COR-L47 (cell line): ENCODE measurements around the gene DFFA.
A peak's percentile ranks its signal among the peaks of the same experiment; 100 is the strongest.
"Not testable (repeated sequence)": the region's sequence is repeated elsewhere in the genome, so short reads cannot be mapped to it uniquely, and the experiment has no call there.

Source experiments
- DNase-seq: peaks from one replicate; lab custom pipeline; 2025; lab: John Stamatoyannopoulos, UW

DFFA gene

DNA sequence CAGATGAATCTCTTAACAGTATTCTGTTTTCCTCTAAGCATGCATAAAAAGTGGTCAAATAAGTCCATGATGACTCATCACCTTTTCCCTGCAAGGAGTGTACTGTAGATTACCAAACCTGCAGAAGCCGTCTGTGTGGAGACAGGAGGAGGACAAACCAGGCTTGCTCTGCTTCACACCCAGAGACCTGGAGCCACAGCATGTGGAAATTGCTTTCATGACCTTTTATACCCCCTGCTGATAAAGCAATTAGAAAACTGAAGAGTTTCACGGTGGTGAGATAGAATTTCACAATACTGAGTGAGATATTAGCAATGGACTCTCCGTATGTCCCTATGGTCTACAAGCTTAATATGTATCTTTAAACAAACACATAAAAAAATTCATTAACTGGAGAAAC, 13.1 kb downstream of the DFFA start:
- DNase-seq = no peak

DNA sequence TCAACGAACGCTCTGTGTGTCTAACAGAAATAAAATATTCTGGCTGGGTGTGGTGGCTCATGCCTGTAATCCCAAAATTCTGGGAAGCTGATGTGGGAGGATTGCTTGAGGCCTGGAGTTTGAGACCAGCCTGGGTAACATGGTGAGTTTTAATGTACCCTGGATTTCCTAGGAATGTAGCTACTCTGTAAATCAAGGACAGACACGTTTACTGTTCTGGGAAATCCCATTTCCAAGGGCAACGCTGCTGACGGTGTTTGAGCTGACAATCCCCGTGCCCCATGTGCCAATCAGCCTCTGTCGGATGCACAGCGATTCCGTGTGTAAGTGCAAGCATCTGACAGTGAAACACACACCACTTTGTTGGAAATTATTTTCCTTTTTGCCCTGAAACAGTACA, 14.5 kb downstream of the DFFA start:
- no peak for DNase-seq

DNA sequence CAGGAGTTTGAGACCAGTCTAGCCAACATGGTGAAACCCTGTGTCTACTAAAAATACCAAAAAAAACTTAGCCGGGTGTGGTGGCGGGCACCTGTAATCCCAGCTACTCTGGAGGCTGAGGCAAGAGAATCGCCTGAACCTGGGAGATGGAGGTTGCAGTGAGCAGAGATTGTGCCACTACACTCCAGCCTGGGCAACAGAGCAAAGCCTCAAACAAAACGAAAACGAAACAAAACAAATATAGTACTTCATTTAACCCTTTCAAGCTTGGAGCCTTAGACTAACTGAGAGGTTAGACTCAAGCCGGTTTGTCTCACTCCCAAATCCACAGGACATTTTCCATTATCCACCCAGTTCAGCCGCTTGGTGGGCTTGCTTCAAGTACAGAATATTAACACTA, 14.9 kb downstream of the DFFA start:
- DNase-seq = not testable (repeated sequence)

DNA sequence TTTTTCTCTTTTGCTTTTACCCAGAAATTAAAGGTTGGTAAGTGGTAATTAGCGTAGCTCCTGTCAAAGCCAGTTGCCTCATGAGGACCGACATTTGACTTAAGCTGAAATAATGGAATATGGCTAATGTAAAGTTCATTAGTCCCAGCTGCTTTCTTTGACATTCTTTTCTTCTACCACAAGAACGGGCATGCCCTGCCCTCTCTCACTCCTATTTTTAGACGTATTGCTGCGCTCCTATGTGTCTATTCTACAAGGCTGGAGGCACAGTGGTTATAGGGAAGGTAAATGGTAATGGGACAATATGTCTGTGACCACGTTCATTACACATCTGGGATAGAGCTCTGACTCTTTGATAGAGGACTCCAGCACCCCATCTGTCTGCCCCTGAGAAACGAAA, 15.7 kb downstream of the DFFA start:
- no peak for DNase-seq

DNA sequence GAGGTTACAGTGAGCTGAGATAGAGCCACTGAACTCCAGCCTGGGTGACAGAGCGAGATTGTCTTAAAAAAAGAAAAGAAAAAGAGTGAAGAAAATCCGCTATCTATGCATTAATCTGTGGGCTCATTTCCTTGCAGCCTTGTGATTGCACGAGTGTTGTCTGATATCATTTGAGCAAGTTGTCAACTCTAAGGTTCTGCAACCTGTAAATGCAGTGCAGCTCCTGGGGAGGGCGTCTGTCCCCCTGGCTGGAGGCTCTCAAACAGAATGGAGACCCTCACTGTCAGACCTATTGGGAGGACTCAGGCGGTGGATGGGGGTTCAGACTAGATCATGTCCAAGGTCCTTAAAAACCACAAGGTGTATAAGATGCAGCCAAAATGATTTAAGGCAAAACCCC, 16.3 kb downstream of the DFFA start:
- DNase-seq = no peak

DNA sequence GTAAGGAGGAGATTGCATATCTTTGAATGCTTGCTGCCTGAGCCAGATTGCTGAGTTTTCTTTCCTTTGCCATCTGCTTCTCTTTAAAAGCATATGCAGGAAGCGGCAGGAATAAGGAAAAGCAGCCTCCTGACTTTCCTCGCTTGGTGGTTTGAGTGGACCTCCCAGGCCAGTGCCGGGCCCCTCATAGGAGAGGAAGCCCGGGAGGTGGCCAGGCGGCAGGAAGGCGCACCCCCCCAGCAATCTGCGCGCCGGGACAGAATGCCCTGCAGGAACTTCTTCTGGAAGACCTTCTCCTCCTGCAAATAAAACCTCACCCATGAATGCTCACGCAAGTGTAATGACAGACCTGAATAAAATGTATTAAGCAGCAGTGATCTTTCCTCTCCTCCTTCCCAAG, 21.0 kb downstream of the DFFA start:
- no peak for DNase-seq

DNA sequence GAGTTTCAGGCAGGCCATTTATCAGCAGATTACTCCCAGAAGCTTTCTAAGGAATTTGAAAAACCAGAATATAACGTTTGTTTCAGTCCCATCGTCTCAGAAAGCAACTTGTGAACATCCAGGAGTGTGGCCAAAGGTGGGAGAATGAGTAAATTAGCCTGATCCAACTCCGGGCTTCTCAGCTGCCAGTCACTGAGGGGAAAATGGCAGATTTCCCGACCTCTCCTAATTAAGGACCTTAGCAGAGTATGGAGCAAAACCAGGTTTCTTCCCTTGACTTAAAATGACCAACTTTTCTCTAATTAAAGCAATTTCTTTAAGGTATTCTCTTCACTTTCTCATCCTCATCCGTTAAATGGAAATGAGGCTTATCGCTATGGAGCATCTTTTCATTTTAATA, 21.5 kb downstream of the DFFA start:
- DNase-seq = no peak

DNA sequence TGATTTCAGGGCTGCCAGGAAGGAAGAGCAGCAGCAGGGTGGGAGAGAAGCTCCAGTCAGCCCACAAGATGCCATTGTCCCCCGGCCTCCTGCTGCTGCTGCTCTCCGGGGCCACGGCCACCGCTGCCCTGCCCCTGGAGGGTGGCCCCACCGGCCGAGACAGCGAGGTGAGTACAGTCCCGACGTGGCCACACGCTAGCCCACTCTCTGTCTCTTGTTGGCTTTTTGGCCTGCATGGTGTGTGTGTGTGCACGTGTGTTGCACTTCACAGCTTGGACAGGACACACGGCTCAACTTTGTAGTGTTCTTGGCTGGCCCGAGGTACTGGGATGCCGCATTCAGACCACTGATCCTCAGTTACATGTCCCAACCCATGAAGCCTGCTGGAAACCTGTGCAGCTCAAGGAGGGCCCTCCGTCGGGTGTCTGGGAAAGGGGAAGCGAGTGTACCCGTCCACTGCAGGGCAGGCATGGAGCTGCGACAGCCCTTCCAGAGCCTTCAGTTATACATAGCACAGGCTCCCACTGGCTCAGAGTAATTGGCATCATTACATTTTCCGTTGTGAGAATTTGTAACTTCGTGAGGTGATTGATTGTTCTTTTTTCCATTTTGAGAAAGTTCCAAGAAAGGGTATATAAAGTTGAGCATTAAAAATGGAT, 22.0 kb downstream of the DFFA start:
- no peak for DNase-seq

DNA sequence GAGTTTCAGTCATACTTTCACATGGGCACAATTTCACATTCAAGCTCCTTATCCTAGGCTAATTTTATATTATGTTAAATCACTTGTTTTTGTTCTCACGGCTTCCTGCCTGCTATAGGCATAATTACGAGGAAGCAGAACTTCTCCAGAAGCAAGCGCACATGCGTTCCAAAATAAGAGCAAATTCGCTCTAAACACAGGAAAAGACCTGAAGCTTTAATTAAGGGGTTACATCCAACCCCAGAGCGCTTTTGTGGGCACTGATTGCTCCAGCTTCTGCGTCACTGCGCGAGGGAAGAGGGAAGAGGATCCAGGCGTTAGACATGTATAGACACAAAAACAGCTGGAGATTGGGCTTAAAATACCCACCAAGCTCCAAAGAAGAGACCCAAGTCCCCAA, 22.6 kb downstream of the DFFA start, which contains the start of gene CORT:
CORT (plus strand) TSS at position 281 of the 400 bp plus-strand sequence. CDS start 193 bp downstream, outside the sequence.
- no peak for DNase-seq

DNA sequence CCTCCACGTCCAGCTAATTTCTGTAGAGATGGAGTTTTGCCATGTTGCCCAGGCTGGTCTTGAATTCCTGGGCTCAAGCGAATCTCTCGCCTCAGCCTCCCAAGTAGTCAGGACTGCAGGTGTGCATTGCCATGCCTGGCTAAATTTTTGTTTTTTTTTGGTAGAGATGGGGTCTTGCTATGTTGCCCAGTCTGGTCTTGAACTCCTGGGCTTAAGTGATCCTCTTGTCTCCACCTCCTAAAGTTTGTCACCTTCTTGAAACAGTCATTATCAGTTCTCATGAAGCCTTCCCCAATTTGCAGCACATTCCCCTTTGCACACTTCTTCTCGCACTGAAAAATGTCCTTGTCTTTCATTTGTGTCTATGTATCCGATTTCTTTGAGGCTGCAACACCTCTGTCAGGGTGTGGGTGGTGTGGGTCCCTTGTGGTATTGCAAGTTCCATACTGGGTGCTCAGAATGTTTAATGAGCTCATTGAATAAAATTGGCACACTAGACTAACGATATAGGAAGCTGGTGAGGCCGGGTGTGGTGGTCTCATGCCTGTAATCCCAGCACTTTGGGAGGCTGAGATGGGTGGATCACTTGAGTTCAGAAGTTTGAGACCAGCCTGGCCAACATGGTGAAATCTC, 25.4 kb downstream of the DFFA start:
- DNase-seq = no peak

DNA sequence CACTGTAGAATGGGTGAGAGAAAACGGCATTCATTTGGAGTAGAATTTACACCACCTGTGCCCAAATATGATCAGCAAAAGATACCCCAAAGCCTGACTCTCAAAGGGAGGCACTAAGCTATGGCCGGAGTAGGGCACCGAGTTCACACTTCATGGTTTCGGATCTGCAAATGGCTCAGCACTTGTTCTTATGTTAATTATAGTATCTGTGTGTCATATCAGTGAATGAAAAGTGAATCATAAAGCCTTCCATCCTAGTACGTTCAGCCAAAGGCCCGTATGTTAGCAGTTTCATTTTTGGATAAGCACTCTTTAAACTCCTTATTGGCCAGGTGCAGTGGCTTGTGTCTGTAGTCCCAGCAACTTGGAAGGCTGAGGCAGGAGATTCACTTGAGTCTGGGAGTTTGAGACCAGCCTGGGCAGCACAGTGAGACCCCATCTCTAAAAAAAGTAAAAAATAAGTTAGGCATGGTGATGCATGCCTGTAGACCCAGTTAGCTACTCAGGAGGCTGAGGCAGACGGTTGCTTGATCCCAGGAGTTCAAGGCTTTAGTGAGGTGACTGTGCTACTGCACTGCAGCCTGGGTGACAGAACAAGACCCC, 27.4 kb downstream of the DFFA start:
- DNase-seq = no peak

DNA sequence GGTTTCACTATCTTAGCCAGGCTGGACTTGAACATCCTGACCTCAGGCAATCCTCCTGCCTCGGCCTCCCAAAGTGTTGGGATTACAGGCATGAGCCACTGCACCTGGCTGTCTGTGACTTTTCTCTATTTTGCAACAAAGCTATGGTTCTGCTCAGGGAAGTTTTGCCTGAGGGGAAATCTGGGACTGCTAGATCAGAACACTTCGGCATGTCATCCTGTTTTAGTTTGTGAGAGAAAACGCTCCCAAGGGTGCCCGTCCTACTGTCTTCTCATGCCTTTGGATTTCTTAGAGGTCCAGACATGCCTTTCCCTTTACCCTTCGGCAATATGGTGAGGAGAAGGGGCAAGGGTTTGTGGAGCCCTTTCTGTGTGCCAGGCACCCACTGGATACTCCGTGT, 28.1 kb downstream of the DFFA start:
- DNase-seq = no peak

DNA sequence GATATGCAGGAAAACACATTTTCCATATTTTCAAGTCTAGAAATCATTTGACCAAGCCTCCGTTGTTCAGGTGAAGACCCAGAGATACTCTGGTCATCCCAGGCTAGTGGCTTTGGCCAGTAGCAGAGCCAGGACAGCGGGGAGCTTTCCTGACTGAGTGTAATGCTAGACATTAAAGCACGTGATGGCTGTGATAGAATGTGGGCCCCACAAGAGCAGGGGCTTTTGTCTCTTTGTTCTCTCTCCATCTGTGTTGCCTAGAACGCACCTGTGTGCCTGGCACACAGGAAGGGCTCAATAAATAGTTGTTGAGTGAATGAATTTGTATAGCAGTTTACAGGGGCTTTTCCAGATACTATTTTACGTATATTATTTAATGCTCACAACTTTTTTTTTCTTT, 31.5 kb downstream of the DFFA start:
- DNase-seq = no peak

DNA sequence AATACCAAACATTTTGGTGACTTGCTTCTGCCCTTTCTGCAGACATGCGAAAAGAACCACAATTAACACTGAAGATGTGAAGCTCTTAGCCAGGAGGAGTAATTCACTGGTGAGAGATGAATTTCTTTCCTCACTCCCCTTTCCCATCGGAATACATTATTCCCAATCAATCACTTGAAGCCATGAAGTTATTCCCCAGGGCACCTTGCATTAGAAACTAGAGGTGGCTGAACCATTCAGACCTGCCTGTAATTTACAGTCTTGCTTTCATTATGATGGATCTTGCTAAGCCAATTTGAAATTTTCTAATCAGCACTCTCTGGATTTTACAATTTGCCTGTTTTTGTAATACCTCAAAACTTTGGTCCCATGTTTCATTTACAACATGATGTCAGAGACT, 32.0 kb downstream of the DFFA start:
- DNase-seq = no peak

DNA sequence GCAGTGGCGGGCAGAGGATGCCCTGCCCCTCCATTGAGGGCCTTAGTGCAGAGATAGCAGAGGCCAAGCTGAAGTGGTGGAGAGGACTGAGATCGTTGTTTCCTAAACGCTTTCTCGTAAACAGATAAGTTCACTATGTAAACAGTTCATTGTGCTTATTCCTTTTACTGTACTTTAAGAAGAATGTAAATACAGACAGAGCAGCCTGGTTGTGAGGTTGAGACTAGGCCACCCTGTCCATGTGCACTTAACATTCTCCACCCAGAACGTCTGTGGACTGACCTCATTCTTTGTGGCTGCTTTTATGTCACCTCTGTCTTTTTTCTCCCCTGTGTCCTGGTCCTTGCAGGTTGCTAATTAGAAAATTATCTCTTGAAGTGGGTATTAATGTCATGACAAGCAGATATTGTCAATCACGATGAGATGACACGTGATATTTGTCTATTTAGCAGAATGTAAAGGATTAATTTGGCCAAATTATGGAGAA, 33.6 kb downstream of the DFFA start:
- DNase-seq = no peak

DNA sequence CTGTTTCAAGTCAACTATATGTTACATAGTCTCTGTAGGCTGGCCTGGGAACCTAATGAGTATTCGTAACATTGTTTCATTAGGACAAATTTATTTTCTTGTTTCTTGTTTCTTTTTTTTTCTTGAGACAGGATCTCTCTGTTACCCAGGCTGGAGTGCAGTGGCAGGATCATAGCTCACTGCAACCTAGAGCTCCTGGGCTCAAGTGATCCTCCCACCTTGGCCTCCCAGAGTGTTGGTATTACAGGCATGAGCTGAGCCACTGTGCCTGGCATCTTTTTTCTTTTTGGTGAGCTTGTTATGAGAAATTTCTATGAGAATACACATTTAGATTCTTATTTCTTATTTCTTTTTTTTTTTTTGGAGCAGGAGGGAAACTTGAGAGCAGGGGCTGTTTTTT, 35.3 kb downstream of the DFFA start:
- no peak for DNase-seq

DNA sequence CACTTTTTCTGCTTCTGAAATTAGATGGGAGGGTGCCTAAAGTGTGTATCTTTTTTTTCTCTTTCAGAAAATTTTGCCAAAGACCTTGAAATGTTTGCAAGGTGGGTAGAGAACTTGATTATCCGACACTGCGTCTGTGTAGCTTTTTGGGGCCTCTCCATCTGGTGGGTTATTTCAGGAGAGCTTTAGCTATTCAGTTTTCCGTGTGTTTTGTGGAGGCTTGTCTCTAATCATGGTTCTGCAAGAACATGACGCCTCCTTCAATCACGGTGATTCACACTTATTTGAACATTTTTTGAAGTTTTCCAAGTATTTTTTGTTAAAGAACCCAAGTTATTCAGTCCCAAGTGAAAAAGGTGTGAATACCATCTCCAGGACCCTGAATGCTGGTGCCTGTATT, 37.7 kb downstream of the DFFA start:
- no peak for DNase-seq

DNA sequence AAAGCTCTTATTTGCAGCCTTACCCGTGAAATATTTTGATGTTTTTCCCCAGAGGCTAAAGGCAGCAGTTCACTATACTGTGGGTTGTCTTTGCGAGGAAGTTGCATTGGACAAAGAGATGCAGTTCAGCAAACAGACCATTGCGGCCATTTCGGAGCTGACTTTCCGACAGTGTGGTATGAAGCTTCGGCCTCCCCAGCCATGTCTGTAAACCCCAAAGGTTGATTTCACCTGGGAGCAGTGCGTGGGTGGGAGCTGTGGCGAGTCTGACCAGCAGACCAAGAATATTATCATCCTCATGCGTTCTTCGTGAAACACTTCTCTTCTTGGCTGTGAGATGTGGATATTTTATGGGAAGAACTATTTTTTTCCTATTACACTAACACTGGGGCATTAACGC, 38.5 kb downstream of the DFFA start:
- DNase-seq = no peak

DNA sequence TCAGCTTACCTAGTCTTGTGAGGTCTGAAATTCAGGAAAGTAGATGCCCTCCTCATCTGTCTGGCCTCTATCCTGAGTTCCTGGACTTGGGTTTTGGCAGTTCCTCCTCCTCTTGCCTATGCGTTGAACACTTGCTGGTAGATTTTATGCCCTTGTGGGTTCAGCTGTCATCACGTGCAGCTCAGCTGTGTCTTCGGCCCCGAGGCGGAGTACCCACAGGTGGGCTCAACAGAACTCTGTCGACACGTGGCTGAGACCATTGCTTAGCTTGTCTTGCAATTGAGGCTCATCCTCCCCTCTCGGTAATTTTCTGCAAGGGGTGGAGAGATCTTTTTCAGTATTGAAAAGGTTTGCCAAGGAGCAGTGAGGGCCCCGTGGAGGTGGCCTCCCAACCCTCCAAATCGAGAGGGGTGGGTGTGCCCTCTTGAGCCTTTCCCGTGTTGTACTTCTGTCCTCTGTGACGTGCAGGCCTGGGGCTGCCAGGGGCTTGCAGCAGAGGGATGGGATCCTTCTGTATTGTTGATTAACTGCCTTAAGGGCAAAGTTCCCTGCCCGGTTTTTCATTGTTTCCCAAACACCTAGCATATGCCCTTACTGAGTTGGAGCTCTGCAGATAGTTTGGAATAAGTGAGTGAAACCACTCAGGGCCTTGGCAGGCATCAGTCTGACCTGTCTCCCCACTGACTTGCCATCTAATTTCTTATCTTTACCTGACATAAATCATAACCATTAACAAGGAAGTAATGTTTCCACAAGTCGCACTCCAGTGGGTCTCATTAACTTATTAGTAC, 39.2 kb downstream of the DFFA start:
- DNase-seq = no peak

DNA sequence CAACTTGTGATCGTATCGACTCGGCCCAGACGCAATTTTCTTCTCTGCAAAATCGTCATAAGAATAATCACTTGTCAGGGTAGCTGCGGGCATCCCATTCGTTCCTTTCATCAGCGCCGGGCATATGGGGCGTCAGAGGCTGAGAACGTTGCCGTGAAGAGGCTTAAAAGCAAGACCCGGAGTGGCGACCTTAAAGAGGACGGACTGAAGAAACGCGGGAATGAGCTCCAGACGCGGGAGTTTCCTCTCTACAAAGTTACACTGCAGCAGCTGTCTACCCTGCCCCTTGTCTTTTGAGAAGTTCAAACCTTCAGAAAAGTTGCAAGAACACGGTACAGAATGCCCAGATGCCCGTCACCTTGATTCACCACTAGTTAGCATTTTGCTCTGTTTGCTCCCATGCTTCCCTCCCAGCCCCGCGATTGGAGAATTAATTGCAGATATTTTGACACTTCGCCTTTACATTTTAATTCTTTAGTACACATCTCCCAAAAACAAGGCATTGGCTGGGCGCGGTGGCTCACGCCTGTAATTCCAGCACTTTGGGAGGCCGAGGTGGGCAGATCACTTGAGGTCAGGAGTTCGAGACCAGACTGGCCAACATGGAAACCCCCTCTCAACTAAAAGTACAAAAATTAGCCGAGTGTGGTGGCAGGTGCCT, 41.1 kb downstream of the DFFA start:
- DNase-seq = no peak

DNA sequence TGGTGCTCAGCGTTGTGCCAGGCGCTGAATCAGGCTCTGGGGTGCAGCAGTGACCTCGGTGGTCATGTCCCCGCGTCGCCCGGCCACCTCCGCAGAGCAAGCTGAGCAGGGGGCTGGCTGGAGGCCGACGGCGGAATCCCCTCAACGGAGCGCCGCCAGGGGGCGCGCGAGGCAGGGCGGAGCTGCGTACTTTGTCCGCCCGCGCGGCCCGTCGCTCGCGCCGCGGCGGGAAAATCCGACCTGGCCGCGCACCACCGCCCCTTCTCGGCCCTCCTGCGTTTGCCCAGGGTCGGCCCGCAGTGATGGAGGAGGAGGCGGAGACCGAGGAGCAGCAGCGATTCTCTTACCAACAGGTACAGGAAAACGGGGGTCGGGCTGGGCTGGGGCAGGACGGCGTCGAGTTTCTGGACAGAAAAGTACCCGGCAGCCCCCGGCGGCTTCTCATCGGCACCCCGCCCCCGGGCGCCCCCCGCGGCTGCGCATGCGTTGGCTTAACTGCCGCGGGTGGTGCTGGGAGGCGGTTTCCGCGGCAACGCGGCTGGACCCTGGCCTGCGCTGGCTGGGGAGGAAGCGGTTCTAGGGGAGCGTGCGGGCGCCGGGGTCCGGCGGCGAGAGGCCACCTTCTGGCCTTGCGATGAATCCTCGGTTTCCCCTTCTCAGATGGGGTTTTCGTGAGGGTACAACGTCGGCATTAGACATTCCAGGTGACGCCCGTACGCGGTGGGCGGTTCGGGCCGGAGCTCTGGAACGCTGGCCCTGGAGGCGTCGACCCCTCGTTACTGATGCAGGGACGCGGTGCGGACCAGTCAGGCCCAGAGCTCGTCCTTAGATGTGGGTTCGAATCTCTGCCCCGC, 41.9 kb downstream of the DFFA start, which contains the start of gene CENPS:
CENPS (plus strand) TSS at position 218 of the 854 bp plus-strand sequence; CDS start at position 303, 85 bp downstream.
- peak; percentile 91 for DNase-seq
